H1 (cell line): ENCODE data around the gene TLK1. TPM values are rescaled to one million over a fixed set of nuclear protein-coding genes. Genes with fewer than 3 reads are reported as not detected.
A peak's percentile ranks its signal among the peaks of the same experiment; 100 is the strongest.

Experiments used
- CTCF ChIA-PET: fragments of 300-600 bp; sonication (Branson Sonifier 250); formaldehyde crosslinking; loops from one replicate; lab custom pipeline; 2021; ENCODE audit not compliant: partially characterized antibody; lab: Charles Lee
- POLR2A ChIA-PET: fragments of 300-600 bp; sonication (Branson Sonifier 250); formaldehyde crosslinking; loops from one replicate; lab custom pipeline; 2021; ENCODE audit warnings: inconsistent platforms; ENCODE audit not compliant: partially characterized antibody; lab: Charles Lee
- DNase-seq, 2 experiments: peaks; one replicate each; pipeline versions ENCODE4 v3.0.0 to v3.0.0-alpha.2; 2010 to 2022; ENCODE audit warnings: low spot score in 2 of 2, low read depth in 1 of 2, mixed read lengths in 1 of 2
- FAIRE-seq: peaks from 2 replicates; lab custom pipeline; 2011; peaks lifted over from hg19 to GRCh38; lab: Jason Lieb, UNC
- H2AFZ ChIP-seq: 2 replicates; pipeline ENCODE4 v1.8.1; 2012; ENCODE audit warnings: low read length, inconsistent platforms
- H2AK5ac ChIP-seq: 2 replicates; pipeline ENCODE4 v1.6.1; 2013; ENCODE audit warnings: low read depth, low read length
- H2BK120ac ChIP-seq: replicated peaks from 2 replicates; pipeline ENCODE3; 2013; ENCODE audit warnings: low read depth, low read length, inconsistent platforms
- H2BK12ac ChIP-seq: 2 replicates; pipeline ENCODE4 v1.6.1; 2013; ENCODE audit warnings: low read depth, low read length
- H2BK15ac ChIP-seq: 2 replicates; pipeline ENCODE4 v1.6.1; 2013; ENCODE audit warnings: low read length
- H2BK20ac ChIP-seq: 2 replicates; pipeline ENCODE4 v1.6.1; 2013; ENCODE audit warnings: low read length
- H2BK5ac ChIP-seq: 2 replicates; pipeline ENCODE4 v1.6.1; 2013; ENCODE audit warnings: low read depth, low read length
- H3K14ac ChIP-seq: 2 replicates; pipeline ENCODE4 v1.6.1; 2013; ENCODE audit warnings: inconsistent platforms; ENCODE audit not compliant: insufficient read length
- H3K18ac ChIP-seq: 2 replicates; pipeline ENCODE4 v1.6.1; 2013; ENCODE audit warnings: low read length; ENCODE audit errors: extremely low read depth
- H3K23ac ChIP-seq: 2 replicates; pipeline ENCODE4 v1.6.1; 2013; ENCODE audit warnings: inconsistent platforms; ENCODE audit not compliant: insufficient read length
- H3K23me2 ChIP-seq: 2 replicates; pipeline ENCODE4 v1.6.1; 2013; ENCODE audit warnings: low read depth, low read length
- H3K27ac ChIP-seq: 2 replicates; pipeline ENCODE4 v1.6.1; 2011; ENCODE audit warnings: low read depth, low read length, inconsistent platforms
- H3K27me3 ChIP-seq, 4 experiments: replicated peaks in 1 of 4; 1 replicate in 1 of 4; 2 replicates in 3 of 4; pipeline versions ENCODE4 v1.6.1 to v1.8.1; 2011 to 2013; ENCODE audit warnings: low read length in 3 of 4, mild to moderate bottlenecking in 3 of 4, inconsistent platforms in 2 of 4, mixed read lengths in 2 of 4, moderate library complexity in 1 of 4; ENCODE audit not compliant: control insufficient read depth in 3 of 4, insufficient read depth in 3 of 4; ENCODE audit errors: extremely low read depth in 1 of 4
- H3K36me3 ChIP-seq, 4 experiments: 2 replicates each; pipeline versions ENCODE4 v1.6.1 to v1.8.1; 2011 to 2013; ENCODE audit warnings: mild to moderate bottlenecking in 4 of 4, low read length in 3 of 4, moderate library complexity in 2 of 4, control low read depth in 1 of 4, inconsistent platforms in 1 of 4; ENCODE audit not compliant: insufficient read depth in 4 of 4, control insufficient read depth in 2 of 4
- H3K4ac ChIP-seq: replicated peaks from 2 replicates; pipeline ENCODE3; 2013; ENCODE audit warnings: low read length, low read depth, mixed read lengths, inconsistent platforms; ENCODE audit not compliant: insufficient read length
- H3K4me1 ChIP-seq, 4 experiments: replicated peaks in 1 of 4; 1 replicate in 1 of 4; 2 replicates in 3 of 4; pipeline versions ENCODE4 v1.6.1 to v1.8.1; 2011 to 2013; ENCODE audit warnings: low read length in 3 of 4, inconsistent platforms in 2 of 4, mixed read lengths in 1 of 4; ENCODE audit not compliant: insufficient read depth in 4 of 4, control insufficient read depth in 3 of 4
- H3K4me2 ChIP-seq, 2 experiments: 2 replicates each; pipeline versions ENCODE4 v1.6.1 to v1.8.1; 2011 to 2013; ENCODE audit warnings: low read depth in 2 of 2, low read length in 2 of 2, control low read depth in 1 of 2, inconsistent platforms in 1 of 2, mild to moderate bottlenecking in 1 of 2; ENCODE audit not compliant: insufficient read depth in 1 of 2
- H3K4me3 ChIP-seq, 4 experiments: fragments of 200-600, 300-600 bp in 1 of 4; sonication (generic), shearing (Covaris generic), sonication (Bioruptor Twin) in 1 of 4; 2 replicates each; pipeline versions ENCODE4 v1.5.1 to v1.8.1; 2011 to 2016; ENCODE audit warnings: low read length in 4 of 4, low read depth in 3 of 4, control low read depth in 2 of 4, inconsistent platforms in 2 of 4, mild to moderate bottlenecking in 2 of 4, mixed read lengths in 1 of 4, moderate library complexity in 1 of 4; ENCODE audit not compliant: insufficient read depth in 2 of 4; ENCODE audit errors: extremely low read depth in 1 of 4
- H3K56ac ChIP-seq: replicated peaks from 2 replicates; pipeline ENCODE3; 2013; ENCODE audit warnings: low read depth, mild to moderate bottlenecking, mixed read lengths, low read length, inconsistent platforms; ENCODE audit not compliant: insufficient read length
- H3K79me1 ChIP-seq: 2 replicates; pipeline ENCODE4 v1.6.1; 2013; ENCODE audit warnings: low read depth, low read length, control low read depth
- H3K79me2 ChIP-seq, 2 experiments: 2 replicates each; pipeline versions ENCODE4 v1.6.1 to v1.8.1; 2012 to 2013; ENCODE audit warnings: low read length in 2 of 2, mild to moderate bottlenecking in 2 of 2, inconsistent platforms in 1 of 2; ENCODE audit not compliant: insufficient read depth in 2 of 2, control insufficient read depth in 1 of 2
- H3K9ac ChIP-seq, 4 experiments: replicated peaks in 1 of 4; 1 replicate in 1 of 4; 2 replicates in 3 of 4; pipeline versions ENCODE4 v1.6.1 to v1.8.1; 2011 to 2013; ENCODE audit warnings: low read depth in 3 of 4, low read length in 3 of 4, control low read depth in 2 of 4, mild to moderate bottlenecking in 2 of 4, moderate library complexity in 2 of 4, inconsistent platforms in 1 of 4; ENCODE audit errors: extremely low read depth in 1 of 4
- H3K9me3 ChIP-seq, 2 experiments: 2 replicates each; pipeline versions ENCODE4 v1.6.1 to v1.8.1; 2012 to 2013; ENCODE audit warnings: mild to moderate bottlenecking in 2 of 2, moderate library complexity in 2 of 2, control low read depth in 1 of 2, inconsistent platforms in 1 of 2, low read depth in 1 of 2, low read length in 1 of 2, mixed read lengths in 1 of 2; ENCODE audit not compliant: insufficient read depth in 2 of 2
- H4K20me1 ChIP-seq, 2 experiments: replicated peaks in 1 of 2; 2 replicates each; pipeline versions ENCODE3 to v1.8.1; 2011 to 2013; ENCODE audit warnings: inconsistent platforms in 2 of 2, low read length in 2 of 2, mild to moderate bottlenecking in 1 of 2; ENCODE audit not compliant: insufficient read depth in 2 of 2, control insufficient read depth in 1 of 2
- H4K5ac ChIP-seq: 2 replicates; pipeline ENCODE4 v1.6.1; 2013; ENCODE audit warnings: low read length, low read depth, mixed read lengths, inconsistent platforms; ENCODE audit not compliant: insufficient read length
- H4K8ac ChIP-seq: 2 replicates; pipeline ENCODE4 v1.8.0; 2013; ENCODE audit warnings: mild to moderate bottlenecking, moderate library complexity, low read length, inconsistent platforms; ENCODE audit not compliant: insufficient read depth; ENCODE audit errors: extremely low read depth
- H4K91ac ChIP-seq: replicated peaks from 2 replicates; pipeline ENCODE3; 2013; ENCODE audit warnings: low read length, mixed read lengths, inconsistent platforms; ENCODE audit not compliant: insufficient read length
- TEAD4 ChIP-seq: IDR thresholded peaks from 2 replicates; pipeline ENCODE4 v1.6.1; 2012; ENCODE audit warnings: low read depth, low read length, inconsistent platforms, mixed read lengths
- WGBS, 2 experiments: shearing (Covaris generic) in 1 of 2; methylation state at CpG; one replicate each; pipeline versions ENCODE4 v1.1.6 to v1.1.7; 2013 to 2015; ENCODE audit warnings: low lambda C conversion rate in 2 of 2, mixed read lengths in 2 of 2, inconsistent platforms in 1 of 2, low coverage in 1 of 2, missing lambda C conversion rate in 1 of 2; ENCODE audit not compliant: insufficient replicate concordance in 2 of 2, insufficient coverage in 1 of 2, insufficient read length in 1 of 2; ENCODE audit errors: extremely low coverage in 1 of 2, missing lambda C conversion rate in 1 of 2; 5-methylcytosine and 5-hydroxymethylcytosine counted together
- polyA plus RNA-seq, 7 experiments: library from polyadenylated mRNA; depleted of rRNA in 3 of 7; stranded (reverse) in 5 of 7; unstranded in 2 of 7; fragments of >200 nt in 5 of 7; fragments of 200-250 nt in 2 of 7; gene quantifications; 1 replicate in 5 of 7; 2 replicates in 1 of 7; 4 replicates in 1 of 7; pipeline versions ENCODE4 v1.2.1 to v1.2.3, GENCODE V29; 2011 to 2013; ENCODE audit warnings: missing spikeins in 2 of 7, mixed read lengths in 2 of 7
- total RNA-seq: library from RNA; stranded (reverse); fragmentation: NEBNext Ultra II Directional; extraction: Animal tissue kit (Norgen Biotek cat#: 25700); gene quantifications from 2 replicates; pipeline ENCODE4 v1.2.1, GENCODE V29; 2021

Gene TLK1
- total and polyA plus RNA-seq, 2 of the 8 experiments (the other 6 are each of a cell fraction or from before 2014, with no cell fraction given) = 11.2 to 102 TPM

DNA sequence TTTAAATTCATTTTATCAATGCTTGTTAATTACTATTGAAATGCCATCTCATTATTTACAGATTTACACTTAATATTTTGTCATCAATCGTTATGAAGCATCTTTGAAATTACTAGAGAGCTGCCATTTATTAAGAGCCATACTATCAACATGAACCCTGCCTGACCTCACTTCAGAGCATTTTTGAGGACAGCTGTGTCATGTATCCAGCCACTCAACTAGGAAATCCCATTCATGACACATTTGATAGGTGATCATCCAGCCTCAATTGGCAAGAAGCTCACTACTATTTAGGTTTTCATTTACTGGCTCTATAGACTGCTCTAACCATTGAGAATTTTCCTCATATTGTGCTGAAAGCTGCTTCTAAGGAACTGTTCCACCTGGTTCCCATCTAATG, 40.6 kb upstream of the TLK1 start:
- Histone ChIP-seq H4K5ac (no peak overlapping the region), H2BK12ac (no peak overlapping the region), H3K27ac (no peak overlapping the region), H3K36me3 (no peaks in the 10 kb centered on the region), H2BK120ac (no peak overlapping the region), H3K23me2 (no peaks in the 10 kb centered on the region), H3K4me3 (no peak overlapping the region), H3K27me3 (no peaks in the 10 kb centered on the region), H2AK5ac (no peak overlapping the region), H3K79me1 (no peaks in the 10 kb centered on the region), H2BK5ac (no peak overlapping the region), H4K91ac (no peak overlapping the region), H3K9ac (no peak overlapping the region), H3K4ac (no peak overlapping the region), H3K18ac (no peak overlapping the region), H2AFZ (peak overlapping the region; percentile 58; the same call in 1 of the 2 replicates), H3K4me1 (no peaks in the 10 kb centered on the region), H2BK15ac (no peak overlapping the region), H3K23ac (no peak overlapping the region), H3K56ac (no peak overlapping the region), H3K9me3 (no peaks in the 10 kb centered on the region), H4K20me1 (no peaks in the 10 kb centered on the region), H3K79me2 (no peaks in the 10 kb centered on the region), H3K4me2 (no peak overlapping the region), H4K8ac (no peak overlapping the region), H2BK20ac (no peak overlapping the region), H3K14ac (no peak overlapping the region)
- POLR2A ChIA-PET = no interaction called here
- no peak for TF ChIP-seq TEAD4
- CTCF ChIA-PET = interaction anchor here (0.6 to 1.0 kb wide), 2 partner anchors 10 to 115 kb away, joined by 3 read pairs; no protein-coding TSS in a partner anchor
- 100% methylated on average over 1 of the region's 1 CpG; no CpG with 5 or more reads in 1 of the 2 experiments for WGBS, 2 experiments
- DNase-seq (no peak), FAIRE-seq (no peak)
